NCI-H460 (cell line): ENCODE measurements around the gene RAB36. TPM values are rescaled to one million over a fixed set of nuclear protein-coding genes. Genes with fewer than 3 reads are reported as not detected.

Source experiments
- DNase-seq: peaks from one replicate; pipeline ENCODE4 v3.0.0-alpha.2; 2016; ENCODE audit warnings: low read depth; ENCODE audit errors: extremely low read depth
- total RNA-seq: library from RNA; depleted of rRNA; stranded (reverse); fragments of >200 nt; shearing (Covaris generic); gene quantifications from 2 replicates; pipeline ENCODE4 v1.2.3, GENCODE V29; 2014

RAB36 gene
- total RNA-seq, 1 experiment from 2014 or later: 0.67 TPM

DNA sequence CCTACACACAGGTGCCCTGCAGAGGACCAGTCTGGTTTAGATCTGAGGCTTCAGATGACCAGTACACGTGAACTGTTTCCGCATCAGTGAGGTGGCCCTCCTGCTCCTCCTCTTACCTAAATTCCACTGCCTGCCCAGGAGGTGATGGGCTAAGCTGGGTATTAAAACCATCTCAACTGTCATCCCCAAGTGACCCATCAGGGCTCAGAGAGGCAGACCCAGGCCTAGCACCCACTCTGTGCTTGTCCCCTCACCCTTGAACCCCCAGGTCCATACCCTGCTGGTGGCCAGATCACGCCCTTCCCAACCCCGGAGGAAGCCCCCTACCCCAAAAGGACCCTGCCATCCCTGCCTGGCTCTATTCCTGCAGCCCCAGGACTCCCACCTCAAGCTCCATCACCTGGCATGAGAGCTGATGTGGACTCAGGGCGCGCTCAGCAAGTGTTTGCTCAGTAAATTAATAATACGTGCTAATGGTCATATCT is 24.8 kb upstream of the RAB36 start:
- no peak for DNase-seq

DNA sequence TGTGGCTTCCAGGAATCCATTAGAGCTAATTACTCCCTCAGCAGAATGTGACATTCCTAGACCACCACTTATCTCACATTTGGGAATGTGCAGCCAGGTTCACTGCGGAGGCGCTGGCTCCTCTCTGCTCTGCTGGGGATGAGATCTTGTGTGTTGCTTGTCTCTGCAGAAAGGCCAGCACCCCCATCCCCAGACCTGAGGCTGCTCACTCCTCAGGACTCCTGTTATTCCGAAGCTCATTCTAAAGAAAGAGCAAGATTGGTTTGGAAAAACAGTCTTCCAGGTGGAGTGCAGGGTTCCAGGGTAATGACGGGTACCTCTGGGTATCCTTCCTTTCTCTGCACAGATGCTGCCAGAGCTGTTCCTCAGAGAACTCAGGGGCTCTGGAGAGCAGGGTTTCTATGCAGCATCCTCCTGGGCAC is 24.3 kb upstream of the RAB36 start:
- no peak for DNase-seq

DNA sequence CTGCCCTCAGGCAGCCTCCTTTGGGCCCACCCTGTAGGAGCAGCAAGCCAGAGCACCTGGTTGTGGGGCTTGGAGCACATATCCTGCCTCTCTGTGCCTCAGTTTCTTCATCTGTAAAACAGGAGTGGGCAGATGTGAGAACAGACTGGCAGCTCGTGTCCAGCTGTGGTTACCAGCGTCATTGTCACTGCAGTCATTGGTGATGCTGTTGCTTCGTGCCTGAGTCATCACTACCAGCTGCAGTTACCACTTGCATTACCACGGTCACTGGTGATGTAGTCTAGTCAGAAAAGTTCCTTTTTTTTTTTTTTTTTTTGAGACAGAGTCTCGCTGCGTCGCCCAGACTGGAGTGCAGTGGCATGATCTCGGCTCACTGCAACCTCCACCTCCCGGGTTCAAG is 23.9 kb upstream of the RAB36 start:
- DNase-seq: no peak

DNA sequence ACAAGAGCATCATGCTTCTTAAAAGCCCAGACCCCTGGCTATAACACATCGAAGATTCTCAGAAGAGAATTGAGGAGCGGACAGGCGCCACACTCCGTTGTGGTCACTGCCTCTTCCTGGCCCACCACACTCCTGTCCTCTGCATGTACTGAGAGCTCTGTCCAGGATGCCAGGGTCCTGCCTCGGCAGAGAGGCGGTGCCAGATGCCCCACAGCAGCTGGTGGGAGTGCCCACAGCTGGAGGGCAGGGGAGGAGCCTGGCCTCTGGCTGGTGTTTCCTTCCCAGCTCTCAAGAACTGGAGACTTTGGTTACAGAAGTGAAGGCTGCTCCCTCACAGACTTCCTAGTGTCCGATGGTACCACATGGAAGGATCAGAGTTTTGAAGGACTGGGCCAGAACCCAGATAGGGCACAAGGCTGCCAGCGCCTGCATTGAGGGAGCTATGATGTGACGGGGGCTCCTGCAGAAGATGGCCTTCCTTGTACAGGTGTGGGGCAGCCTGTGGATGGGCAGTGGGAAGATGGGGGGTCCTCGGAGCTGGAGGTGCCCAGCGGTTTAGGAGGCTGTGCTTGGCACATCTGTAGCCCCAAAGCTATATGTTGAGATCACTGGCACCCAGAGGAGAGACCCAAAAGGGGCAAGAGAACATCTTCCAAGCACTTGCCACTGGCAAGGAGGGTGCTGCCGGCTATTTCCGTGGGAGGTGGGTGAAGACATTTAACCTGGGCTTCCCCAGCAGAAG is 22.9 kb upstream of the RAB36 start:
- DNase-seq: no peak

DNA sequence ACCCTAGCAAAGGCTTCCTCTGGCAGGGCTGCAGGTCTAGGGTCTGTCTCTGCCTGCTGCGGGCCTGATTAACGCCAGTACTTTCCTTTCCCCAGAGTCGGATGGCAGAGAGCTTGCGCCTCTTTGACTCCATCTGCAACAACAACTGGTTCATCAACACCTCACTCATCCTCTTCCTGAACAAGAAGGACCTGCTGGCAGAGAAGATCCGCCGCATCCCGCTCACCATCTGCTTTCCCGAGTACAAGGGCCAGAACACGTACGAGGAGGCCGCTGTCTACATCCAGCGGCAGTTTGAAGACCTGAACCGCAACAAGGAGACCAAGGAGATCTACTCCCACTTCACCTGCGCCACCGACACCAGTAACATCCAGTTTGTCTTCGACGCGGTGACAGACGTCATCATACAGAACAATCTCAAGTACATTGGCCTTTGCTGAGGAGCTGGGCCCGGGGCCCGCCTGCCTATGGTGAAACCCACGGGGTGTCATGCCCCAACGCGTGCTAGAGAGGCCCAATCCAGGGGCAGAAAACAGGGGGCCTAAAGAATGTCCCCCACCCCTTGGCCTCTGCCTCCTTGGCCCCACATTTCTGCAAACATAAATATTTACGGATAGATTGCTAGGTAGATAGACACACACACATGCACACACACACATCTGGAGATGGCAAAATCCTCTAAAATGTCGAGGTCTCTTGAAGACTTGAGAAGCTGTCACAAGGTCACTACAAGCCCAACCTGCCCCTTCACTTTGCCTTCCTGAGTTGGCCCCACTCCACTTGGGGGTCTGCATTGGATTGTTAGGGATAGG is 22.1 kb upstream of the RAB36 start:
- DNase-seq: no peak

DNA sequence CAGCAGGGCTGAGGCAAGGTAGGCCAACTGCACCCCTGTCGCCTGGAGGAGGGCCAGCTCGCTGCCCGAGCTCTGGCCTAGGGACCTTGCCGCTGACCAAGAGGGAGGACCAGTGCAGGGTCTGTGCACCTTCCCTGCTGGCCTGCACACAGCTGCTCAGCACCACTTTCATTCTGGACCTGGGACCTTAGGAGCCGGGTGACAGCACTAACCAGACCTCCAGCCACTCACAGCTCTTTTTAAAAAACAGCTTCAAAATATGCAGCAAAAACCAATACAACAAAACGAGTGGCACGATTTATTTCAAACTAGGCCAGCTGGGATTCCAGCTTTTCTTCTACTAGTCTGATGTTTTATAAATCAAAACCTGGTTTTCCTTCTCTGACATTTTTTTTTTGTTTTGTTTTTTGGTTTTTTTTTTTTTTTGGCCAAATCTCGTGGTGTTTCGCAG is 21.4 kb upstream of the RAB36 start:
- DNase-seq: no peak

DNA sequence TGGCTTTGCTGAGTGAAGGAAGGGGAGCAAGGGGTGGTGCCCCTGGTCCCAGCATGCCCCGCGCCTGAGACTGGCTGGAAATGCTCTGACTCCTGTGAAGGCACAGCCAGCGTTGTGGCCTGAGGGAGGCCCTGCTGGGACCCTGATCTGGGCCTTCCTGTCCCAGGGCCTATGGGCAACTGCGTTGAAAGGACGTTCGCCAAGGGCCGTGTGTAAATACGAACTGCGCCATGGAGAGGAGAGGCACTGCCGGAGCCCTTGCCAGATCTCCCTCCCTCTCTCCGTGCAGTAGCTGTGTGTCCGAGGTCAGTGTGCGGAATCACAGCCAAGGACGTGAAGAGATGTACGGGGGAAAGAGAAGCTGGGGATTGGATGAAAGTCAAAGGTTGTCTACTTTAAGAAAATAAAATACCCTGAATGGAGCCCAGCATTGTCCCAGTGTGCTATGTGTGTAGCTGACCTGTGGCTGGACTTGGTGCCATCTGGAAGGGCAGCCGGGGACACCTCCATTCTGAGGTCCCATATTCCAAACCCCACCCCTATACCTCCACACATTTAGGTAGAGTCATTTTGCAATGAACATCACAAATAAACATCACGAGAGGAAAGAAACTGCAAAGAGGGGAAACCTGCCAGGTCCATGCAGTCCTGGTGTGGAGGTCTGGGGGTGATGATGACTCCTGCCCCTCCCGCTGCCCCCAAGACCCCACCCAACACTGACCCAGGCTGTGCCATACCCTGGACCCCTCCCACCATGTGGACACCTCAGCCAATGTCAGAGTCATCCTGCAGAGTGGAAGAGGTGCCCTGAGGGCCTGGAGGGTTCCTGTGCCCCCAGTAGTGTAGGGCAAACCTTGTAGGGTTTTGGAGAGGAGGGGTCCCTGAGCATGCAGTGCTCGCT is 20.4 kb upstream of the RAB36 start:
- no peak for DNase-seq

DNA sequence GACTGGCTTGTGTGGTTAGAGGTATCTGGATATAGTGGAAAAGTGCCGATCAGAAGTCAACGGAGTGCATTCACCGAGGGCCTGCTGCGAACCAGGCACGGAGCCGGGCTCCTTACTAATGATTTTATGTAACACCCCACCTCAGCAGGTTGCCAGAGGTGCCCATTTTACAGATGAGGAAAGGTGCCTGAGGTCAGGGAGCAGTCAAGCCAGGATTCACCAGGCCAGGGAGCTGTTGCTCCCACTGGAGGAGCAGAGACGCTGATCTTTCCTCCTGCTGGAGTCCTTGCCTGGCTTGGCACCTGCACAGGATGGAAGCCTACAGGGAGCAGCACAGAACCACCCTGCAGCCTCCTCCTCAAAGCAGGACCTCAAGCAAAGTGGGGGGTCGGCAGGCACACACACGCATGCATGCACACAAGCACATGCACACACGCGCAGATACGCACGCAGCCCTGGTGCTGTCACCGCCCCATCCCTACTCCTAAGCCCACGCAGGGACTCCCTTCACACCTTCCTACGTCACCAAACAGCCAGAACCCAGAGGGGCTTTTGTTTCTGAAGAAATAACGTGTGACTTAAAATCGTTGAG is 19.7 kb upstream of the RAB36 start:
- no peak for DNase-seq

DNA sequence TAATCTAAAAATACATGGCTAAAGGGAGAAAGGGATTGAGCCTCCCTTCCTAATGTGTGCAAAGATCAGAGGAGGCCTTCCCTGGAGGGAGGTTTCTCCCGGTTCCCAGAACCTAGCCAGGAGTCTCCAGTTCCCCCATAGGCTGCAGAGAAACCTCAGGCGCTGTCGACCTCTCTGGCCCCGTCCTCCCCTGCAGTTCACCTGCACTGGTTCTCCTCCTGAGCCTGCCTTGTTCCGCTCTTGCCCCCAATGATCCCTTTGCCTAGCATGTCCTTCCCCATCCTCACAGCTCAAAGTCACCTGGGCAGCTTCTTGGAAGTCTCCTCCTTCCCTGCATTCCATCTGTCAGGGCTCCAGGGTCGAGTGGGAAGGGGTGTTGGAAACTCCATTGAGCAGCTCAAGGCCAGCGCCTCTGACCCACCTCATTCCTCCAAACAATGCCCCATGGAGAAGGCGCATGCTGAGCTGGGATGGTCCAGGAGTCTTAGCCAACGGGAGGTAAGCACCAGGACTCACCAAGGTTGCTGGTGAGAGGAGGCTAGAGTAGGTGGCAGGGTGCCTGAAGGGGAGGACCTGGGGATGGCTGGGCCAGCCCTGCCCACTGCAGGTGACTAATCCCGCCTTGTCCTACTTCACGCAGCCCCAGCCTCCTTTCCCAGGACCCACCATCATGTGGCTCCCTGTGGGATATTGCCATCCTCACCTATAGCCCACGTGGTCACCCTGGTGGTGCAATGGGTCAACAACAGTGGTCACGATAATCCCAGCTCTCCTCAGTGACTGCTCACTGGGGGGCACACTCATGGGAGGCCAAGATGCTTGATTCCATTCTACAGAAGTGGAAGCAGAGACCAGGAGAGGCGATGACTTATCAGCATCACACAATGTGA is 18.9 kb upstream of the RAB36 start:
- no peak for DNase-seq

DNA sequence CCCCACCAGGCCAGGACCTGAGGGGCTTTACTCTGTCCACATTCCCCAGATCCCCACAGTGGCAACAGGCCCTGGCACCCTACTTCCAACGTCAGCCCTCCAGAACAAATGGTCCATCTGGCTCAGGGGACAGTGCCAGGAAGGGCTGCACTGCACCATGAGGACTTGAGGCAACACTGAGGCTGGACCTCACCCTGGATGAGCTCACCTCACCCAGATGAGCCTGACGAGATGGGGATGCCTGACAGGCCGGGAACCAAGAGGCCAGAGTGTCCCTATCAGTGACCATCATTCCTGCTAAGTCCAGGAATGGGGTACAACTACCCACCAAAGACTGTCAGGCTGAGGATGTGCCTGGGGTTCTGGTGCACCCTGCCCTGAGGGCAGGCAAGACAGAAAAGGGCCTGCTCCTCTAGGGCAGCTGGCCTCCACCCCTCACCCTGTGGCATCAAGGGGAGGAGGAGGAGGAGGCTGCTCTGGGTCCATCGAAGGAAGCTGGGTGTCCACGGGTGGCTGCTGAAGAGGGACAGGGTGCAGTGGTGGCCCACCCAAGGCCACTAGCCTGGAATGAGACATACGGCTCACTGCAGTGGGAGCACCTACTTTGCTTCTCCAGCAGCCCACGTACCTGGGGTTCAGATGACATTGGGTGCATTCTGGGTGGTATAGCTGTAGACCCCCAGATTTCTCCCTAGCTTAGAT is 18.1 kb upstream of the RAB36 start:
- no peak for DNase-seq

DNA sequence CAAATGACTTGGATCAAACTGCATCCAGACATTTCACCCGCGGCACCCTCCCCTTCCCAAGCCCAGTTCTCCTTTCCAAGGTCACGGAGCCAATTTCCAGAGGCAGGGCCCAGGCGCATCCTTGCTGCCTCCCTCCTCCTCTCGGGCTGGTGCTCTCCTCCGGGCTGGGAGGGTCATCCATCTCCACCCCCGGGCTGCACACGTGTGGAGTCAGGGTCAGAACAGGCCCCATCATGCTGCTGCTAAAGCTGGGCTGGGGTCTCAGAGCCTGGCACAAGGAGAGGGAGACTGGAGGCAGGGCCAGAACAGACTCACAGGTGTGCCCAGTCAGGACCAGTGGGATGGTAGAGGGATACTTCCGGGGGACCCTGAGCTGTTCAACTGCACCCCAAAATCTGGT is 17.5 kb upstream of the RAB36 start:
- DNase-seq: no peak

DNA sequence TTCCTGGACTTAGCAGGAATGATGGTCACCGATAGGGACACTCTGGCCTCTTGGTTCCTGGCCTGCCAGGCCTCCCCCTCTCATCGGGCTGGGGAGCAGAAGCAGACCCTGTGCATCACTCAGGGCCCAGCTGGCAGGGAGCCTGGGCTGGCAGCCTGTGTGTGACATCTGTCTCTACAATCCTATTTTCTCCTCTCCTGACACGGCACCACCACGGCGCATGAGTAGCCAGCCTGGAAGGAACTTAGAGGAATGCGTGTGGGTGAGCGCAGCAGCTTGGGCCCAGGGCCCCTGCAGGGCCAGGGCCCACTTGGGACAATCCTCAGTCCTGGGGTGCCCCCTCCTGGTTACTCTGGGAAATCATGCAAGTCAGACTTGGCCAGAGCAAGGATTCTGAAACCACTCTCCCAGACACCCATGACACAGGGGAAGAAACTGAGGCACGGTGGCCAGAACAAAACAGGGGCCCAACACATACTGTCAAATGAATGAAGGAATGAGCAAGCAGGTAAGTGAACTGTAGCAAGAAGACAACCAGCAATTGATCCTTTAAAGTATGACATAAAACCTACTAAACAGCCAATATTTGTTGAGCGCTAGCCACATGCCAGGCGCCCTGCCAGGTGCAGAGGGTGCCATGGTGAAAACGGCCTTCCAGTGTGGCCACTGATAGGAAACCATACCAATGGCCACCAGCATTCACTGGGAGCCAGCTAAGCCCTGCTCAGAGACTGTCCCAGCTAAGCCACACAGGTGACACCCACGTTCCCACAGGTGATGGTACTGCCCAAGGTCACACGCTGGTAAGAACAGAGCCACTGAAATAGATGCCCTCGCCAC is 16.8 kb upstream of the RAB36 start:
- peak; percentile 43 for DNase-seq

DNA sequence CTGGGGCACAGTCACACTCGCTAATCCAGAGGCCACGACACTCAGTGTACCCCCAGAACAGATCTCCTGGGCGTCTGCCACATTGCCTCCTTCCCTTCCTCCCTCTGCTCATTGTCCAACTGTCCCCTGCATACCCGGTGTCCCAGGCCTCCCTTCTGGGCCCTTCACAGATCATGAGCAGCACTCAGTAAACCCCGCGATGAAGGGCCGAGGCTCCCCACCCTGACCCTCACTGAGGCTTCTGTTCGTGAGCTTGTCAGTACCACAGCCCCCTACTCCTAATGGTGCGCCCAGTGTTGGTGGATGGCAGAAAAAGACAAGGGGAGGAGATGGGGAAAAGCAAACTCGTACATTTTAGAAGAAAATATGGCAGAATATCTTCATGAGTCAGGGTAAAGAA is 16.1 kb upstream of the RAB36 start:
- no peak for DNase-seq

DNA sequence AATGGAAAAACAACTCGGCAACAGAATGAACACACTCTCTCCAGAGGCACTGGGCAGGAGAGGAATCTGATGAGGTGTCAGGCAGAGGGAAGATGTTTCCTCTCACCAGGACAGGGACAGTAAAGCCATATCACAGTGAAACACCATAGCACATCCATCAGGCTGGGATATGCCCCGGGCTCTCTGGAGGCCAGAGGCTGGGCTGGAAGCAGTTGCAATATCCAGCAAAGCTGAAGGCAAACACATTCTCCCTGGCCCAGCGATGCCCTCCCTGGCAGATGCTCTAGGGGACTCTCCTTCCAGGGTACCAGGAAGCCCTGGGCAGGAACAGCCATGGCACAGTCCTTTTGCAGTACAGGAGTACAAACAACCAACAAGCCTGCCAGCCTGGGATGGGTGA is 14.6 kb upstream of the RAB36 start:
- no peak for DNase-seq

DNA sequence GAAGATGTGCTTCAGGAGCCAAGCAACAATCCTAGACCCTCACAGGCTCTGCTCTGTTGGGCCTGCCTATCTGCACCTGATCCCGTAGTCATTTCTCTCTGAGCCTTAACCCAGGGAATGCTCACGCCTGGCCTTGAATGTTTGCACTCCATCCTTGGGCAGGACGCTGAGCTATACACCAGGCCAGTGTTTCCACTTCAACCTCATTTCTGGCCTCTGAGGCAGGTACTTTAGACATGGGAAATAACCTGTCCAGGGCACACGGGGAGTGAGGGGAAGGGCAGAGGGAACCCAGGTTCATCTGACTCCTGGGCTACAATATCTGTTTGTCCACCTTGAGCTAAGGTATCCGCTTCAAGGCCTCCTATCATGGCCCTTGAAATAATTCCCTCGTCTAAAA is 13.3 kb upstream of the RAB36 start:
- no peak for DNase-seq

DNA sequence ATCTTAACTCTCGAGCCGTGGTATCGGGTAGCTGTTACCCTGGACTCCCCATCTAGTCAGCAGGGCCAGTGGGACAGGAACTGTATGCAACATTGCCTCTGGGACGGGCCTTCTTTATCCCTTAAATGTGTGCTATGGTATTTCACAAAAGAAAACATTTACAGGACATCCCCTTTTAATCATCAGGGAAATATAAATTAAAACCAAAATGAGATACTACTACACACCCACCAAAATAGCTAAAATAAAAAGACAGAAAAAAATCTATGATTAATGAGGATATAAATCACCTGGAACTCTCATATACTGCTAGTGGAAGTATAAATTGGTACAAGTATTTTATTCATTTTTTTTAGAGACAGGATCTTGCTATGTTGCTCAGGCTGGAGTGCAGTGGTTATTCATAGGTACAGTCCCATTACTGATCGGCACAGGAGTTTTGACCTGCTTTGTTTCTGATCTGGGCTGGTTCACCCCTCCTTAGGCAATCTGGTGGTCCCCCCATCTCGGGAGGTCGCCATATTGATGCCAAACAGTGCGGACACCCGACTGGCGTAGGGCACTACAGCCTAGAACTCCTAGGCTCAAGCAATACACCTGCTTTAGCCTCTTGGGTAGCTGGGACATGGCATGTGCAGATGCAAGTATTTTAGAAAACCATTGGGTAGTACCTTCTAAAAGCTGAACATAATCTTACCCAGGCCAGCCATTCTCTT is 12.7 kb upstream of the RAB36 start:
- DNase-seq: no peak

DNA sequence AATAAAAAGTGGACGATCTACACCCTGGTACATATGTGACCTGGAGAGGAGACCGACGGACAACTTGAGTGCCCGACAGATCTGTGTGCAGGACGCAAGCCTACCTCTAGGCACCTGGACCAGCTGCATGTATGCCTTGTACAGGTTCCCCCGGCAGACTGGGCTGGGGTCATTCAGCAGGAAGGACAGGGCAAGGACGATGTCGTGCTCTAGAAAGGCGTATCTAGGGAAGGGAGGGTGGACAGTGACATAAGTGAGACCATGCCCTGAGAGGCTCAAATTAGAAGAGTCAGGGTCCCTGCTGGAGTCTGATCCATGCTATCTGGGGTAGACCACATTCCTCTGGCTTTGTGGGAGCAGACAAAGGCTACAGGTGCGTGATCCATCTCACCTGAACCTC is 11.4 kb upstream of the RAB36 start:
- DNase-seq: no peak
